SU-DHL-6 (cell line): ENCODE measurements around the gene SDK1.

Source experiments
- CTCF ChIP-seq: fragments of 200-600 bp; sonication (generic); IDR thresholded peaks from one replicate; pipeline ENCODE4 v1.5.1; 2017; ENCODE audit warnings: antibody characterized with exemption, mild to moderate bottlenecking, low read length, moderate library complexity; ENCODE audit not compliant: insufficient read depth, poor library complexity, severe bottlenecking
- EZH2phosphoT487 ChIP-seq: fragments of 200-600 bp; sonication (generic), shearing (Covaris generic); conservative IDR thresholded peaks from 2 replicates; pipeline ENCODE4 v1.6.1; 2018; ENCODE audit warnings: mild to moderate bottlenecking, antibody characterized with exemption, low read length, moderate library complexity, mixed read lengths

GRCh38 chr7:3437467-3437866 lies 136.4 kb downstream of the SDK1 start:
- TF ChIP-seq CTCF (no peak), EZH2phosphoT487 (no peak)
